GM21576 (cell line): Measurements from ENCODE around the gene PIM3.

Experiments
- ATAC-seq: cut with Tn5 transposase; IDR thresholded peaks from one replicate; pipeline ENCODE4 v1.9.1; 2021; ENCODE audit warnings: mild to moderate bottlenecking, moderate library complexity; ENCODE audit not compliant: unreplicated experiment

PIM3 gene

GRCh38 chr22:49966041-49966773, 5.6 kb downstream of the PIM3 start:
- no peak for ATAC-seq

GRCh38 chr22:49966774-49967705, 6.5 kb downstream of the PIM3 start:
- ATAC-seq, result no peak

- no peak for ATAC-seq
These were observed 7.2 kb downstream of the PIM3 start for GRCh38 chr22:49967706-49968208.

GRCh38 chr22:49968313-49968830, 7.8 kb downstream of the PIM3 start:
- ATAC-seq, result no peak

GRCh38 chr22:49968831-49969661, 8.5 kb downstream of the PIM3 start:
- ATAC-seq, result no peak

GRCh38 chr22:49969751-49970527, 9.4 kb downstream of the PIM3 start:
- no peak for ATAC-seq

GRCh38 chr22:49970528-49971231, 10.1 kb downstream of the PIM3 start:
- peak; percentile 54 for ATAC-seq

- ATAC-seq, result peak; percentile 15
These were observed 10.9 kb downstream of the PIM3 start for GRCh38 chr22:49971232-49972162.

- no peak for ATAC-seq
These were observed 11.8 kb downstream of the PIM3 start for GRCh38 chr22:49972163-49973017.

GRCh38 chr22:49973018-49973961, 12.7 kb downstream of the PIM3 start:
- no peak for ATAC-seq

GRCh38 chr22:49975543-49976389, 15.2 kb downstream of the PIM3 start:
- no peak for ATAC-seq

GRCh38 chr22:49976439-49977175, 16.0 kb downstream of the PIM3 start:
- ATAC-seq, result no peak

GRCh38 chr22:49977578-49977977, 17.0 kb downstream of the PIM3 start:
- no peak for ATAC-seq

GRCh38 chr22:49979587-49980264, 19.2 kb downstream of the PIM3 start:
- no peak for ATAC-seq
